Activated T-cell treated with anti-CD3 and anti-CD28 coated beads, Interleukin-2, amount 50 U/mL, for 72 hours (primary cell): ENCODE results near the gene MGARP. TPM values are rescaled to one million over a fixed set of nuclear protein-coding genes. Genes with fewer than 3 reads are reported as not detected.

ENCODE experiments used
- ATAC-seq, 2 donors: fragments of 150-1000 bp; cut with Tn5 transposase; replicated peaks in 1 of 2; 2 replicates each; pipeline ENCODE4 v1.10.0; 2021; ENCODE audit warnings: moderate library complexity in 2 of 2, mild to moderate bottlenecking in 1 of 2
- DNase-seq, 2 donors: peaks; one replicate each; pipeline ENCODE4 v3.0.0; 2021 to 2022; ENCODE audit warnings: mixed read lengths in 1 of 2
- H3K27ac Mint-ChIP-seq: one replicate; pipeline ENCODE4 v1.8.0; 2022; ENCODE audit warnings: mild to moderate bottlenecking, moderate library complexity, mixed read lengths
- H3K27me3 Mint-ChIP-seq: one replicate; pipeline ENCODE4 v1.8.0; 2022; ENCODE audit warnings: low read depth, mixed read lengths
- H3K36me3 Mint-ChIP-seq, 2 donors: one replicate each; pipeline ENCODE4 v1.8.0; 2022; ENCODE audit warnings: mixed read lengths in 2 of 2, mild to moderate bottlenecking in 1 of 2; ENCODE audit not compliant: insufficient read depth in 2 of 2
- H3K4me1 Mint-ChIP-seq: one replicate; pipeline ENCODE4 v1.8.0; 2022; ENCODE audit warnings: low read depth, mixed read lengths
- H3K4me3 Mint-ChIP-seq, 2 donors: one replicate each; pipeline ENCODE4 v1.8.0; 2022; ENCODE audit warnings: mild to moderate bottlenecking in 2 of 2, mixed read lengths in 2 of 2, moderate library complexity in 2 of 2
- H3K9me3 Mint-ChIP-seq, 2 donors: one replicate each; pipeline ENCODE4 v1.8.0; 2022; ENCODE audit warnings: mixed read lengths in 2 of 2
- total RNA-seq, 2 donors: library from RNA; stranded (reverse); gene quantifications; one replicate each; pipeline ENCODE4 v1.2.3, GENCODE V29; 2022

The MGARP gene
- total RNA-seq, 2 donors from 2014 or later: not detected

GRCh38 chr4:139227729-139228404 is 52.2 kb downstream of the MGARP start:
- H3K4me3 Mint-ChIP-seq: no peak overlapping the region
- no peaks in the 10 kb centered on the region for H3K36me3 Mint-ChIP-seq
- H3K27ac Mint-ChIP-seq: no peak overlapping the region
- H3K9me3 Mint-ChIP-seq: no peaks in the 10 kb centered on the region
- H3K27me3 Mint-ChIP-seq: no peaks in the 10 kb centered on the region
- ATAC-seq: peak; percentile 42 to 49
- H3K4me1 Mint-ChIP-seq: peaks cover 10% of the 10 kb centered on the region
- peak in 1 of 2 donors; percentile 6 for DNase-seq

GRCh38 chr4:139223682-139224317 is 56.2 kb downstream of the MGARP start:
- Mint-ChIP-seq H3K36me3 (no peaks in the 10 kb centered on the region), H3K27me3 (no peaks in the 10 kb centered on the region), H3K4me3 (no peak overlapping the region), H3K4me1 (peaks cover 19% of the 10 kb centered on the region), H3K9me3 (no peaks in the 10 kb centered on the region), H3K27ac (no peak overlapping the region)
- ATAC-seq: peak; percentile 48 to 59
- peak in 1 of 2 donors; percentile 12 for DNase-seq

- H3K27me3 Mint-ChIP-seq: no peaks in the 10 kb centered on the region
- H3K36me3 Mint-ChIP-seq: no peaks in the 10 kb centered on the region
- DNase-seq: no peak
- no peak overlapping the region for H3K27ac Mint-ChIP-seq
- no peaks in the 10 kb centered on the region for H3K9me3 Mint-ChIP-seq
- H3K4me3 Mint-ChIP-seq: no peak overlapping the region
- H3K4me1 Mint-ChIP-seq: peaks cover 19% of the 10 kb centered on the region
- no peak for ATAC-seq
These were observed 57.8 kb downstream of the MGARP start for GRCh38 chr4:139222215-139222614.

GRCh38 chr4:139221687-139222086 is 58.3 kb downstream of the MGARP start:
- Mint-ChIP-seq H3K4me3 (no peak overlapping the region), H3K36me3 (no peaks in the 10 kb centered on the region), H3K4me1 (peaks cover 19% of the 10 kb centered on the region), H3K27ac (no peak overlapping the region), H3K27me3 (no peaks in the 10 kb centered on the region), H3K9me3 (no peaks in the 10 kb centered on the region)
- DNase-seq (no peak), ATAC-seq (no peak)

GRCh38 chr4:139219450-139220055 is 60.5 kb downstream of the MGARP start:
- ATAC-seq (no peak), DNase-seq (no peak)
- Mint-ChIP-seq H3K27me3 (no peaks in the 10 kb centered on the region), H3K4me1 (peaks cover 19% of the 10 kb centered on the region), H3K36me3 (no peaks in the 10 kb centered on the region), H3K4me3 (no peak overlapping the region), H3K9me3 (no peaks in the 10 kb centered on the region), H3K27ac (no peak overlapping the region)

Other genes with a start within 250 kb of the MGARP start
- 10 to 100 TPM; 34.8 to 36.4 TPM for gene ELF2, start 103.0 kb downstream of the MGARP start, total RNA-seq
- gene NAA15, start 21.3 kb upstream of the MGARP start, total RNA-seq: 10 to 100 TPM; 56.0 to 71.9 TPM
- 10 to 100 TPM; 28.5 to 30.4 TPM for gene NDUFC1, start 22.3 kb upstream of the MGARP start, total RNA-seq
- 10 to 100 TPM; 10.4 to 11.6 TPM for gene RAB33B, start 173.9 kb upstream of the MGARP start, total RNA-seq